HCT116 (cell line): ENCODE data around the gene FLYWCH1. TPM values are rescaled to one million over a fixed set of nuclear protein-coding genes. Genes with fewer than 3 reads are reported as not detected.
A peak's percentile ranks its signal among the peaks of the same experiment; 100 is the strongest.

Source experiments
- ATAC-seq: fragments of 200-7000 bp; cut with Tn5 transposase; 2 replicates; pipeline ENCODE4 v1.9.1; 2020; ENCODE audit warnings: mild to moderate bottlenecking, moderate library complexity
- BruUV-seq: library from RNA; stranded (reverse); fragments of 400-500 nt; replicated peaks from 2 replicates; lab custom pipeline; 2021; lab: Mats Ljungman, UMichigan
- CTCF ChIA-PET: fragments of 300-600 bp; sonication (Branson Sonifier 250); formaldehyde crosslinking; loops from one replicate; lab custom pipeline; 2021; ENCODE audit warnings: antibody characterized with exemption; lab: Charles Lee
- POLR2A ChIA-PET: fragments of 300-600, 350-600 bp; sonication (Branson Sonifier 250); formaldehyde crosslinking; loops from one replicate; lab custom pipeline; 2021; ENCODE audit warnings: antibody characterized with exemption; lab: Charles Lee
- RAD21 ChIA-PET, 2 experiments: fragments of 300-600 bp; sonication (Branson Sonifier 250); formaldehyde crosslinking; loops; one replicate each; lab custom pipeline; 2023; ENCODE audit warnings: low total read pairs in 2 of 2; ENCODE audit not compliant: uncharacterized antibody in 2 of 2, unreplicated experiment in 2 of 2, low non-redundant PET in 1 of 2; lab: Charles Lee
- DNase-seq: peaks from one replicate; pipeline ENCODE4 v3.0.0-alpha.2; 2010; ENCODE audit warnings: low read depth, low spot score
- H2AFZ ChIP-seq: fragments of 200-600 bp; shearing (Covaris generic), sonication (generic); 2 replicates; pipeline ENCODE4 v1.6.1; 2017; ENCODE audit warnings: low read depth, mixed run types, mixed read lengths, antibody characterized with exemption, low read length; ENCODE audit not compliant: poor library complexity, severe bottlenecking
- H3K27ac ChIP-seq: 2 replicates; pipeline ENCODE4 v1.5.1; 2012; ENCODE audit warnings: low read depth, low read length
- H3K27me3 ChIP-seq: fragments of 200-600 bp; sonication (generic); 2 replicates; pipeline ENCODE4 v1.6.1; 2016; ENCODE audit warnings: mixed run types, low read length, mixed read lengths; ENCODE audit not compliant: insufficient read depth
- H3K36me3 ChIP-seq, 2 experiments: fragments of 200-500 bp in 1 of 2; fragments of 200-600 bp in 1 of 2; sonication (Bioruptor generic) in 1 of 2; sonication (generic) in 1 of 2; 2 replicates each; pipeline versions ENCODE4 v1.5.1 to v1.6.1; 2014 to 2016; ENCODE audit warnings: low read length in 2 of 2, inconsistent platforms in 1 of 2, mixed read lengths in 1 of 2, mixed run types in 1 of 2; ENCODE audit not compliant: insufficient read depth in 2 of 2, control insufficient read depth in 1 of 2
- H3K4me1 ChIP-seq, 2 experiments: fragments of 200-600 bp in 1 of 2; sonication (generic) in 1 of 2; 2 replicates each; pipeline versions ENCODE4 v1.5.1 to v1.6.1; 2012 to 2017; ENCODE audit warnings: low read length in 2 of 2, inconsistent platforms in 1 of 2, mild to moderate bottlenecking in 1 of 2, mixed read lengths in 1 of 2, mixed run types in 1 of 2, moderate library complexity in 1 of 2; ENCODE audit not compliant: insufficient read depth in 2 of 2, control insufficient read depth in 1 of 2
- H3K4me2 ChIP-seq: fragments of 200-600 bp; sonication (generic); 2 replicates; pipeline ENCODE4 v1.6.1; 2017; ENCODE audit warnings: mixed run types, low read length, mixed read lengths
- H3K4me3 ChIP-seq, 2 experiments: fragments of 200-600 bp in 1 of 2; sonication (generic) in 1 of 2; replicated peaks in 1 of 2; 2 replicates each; pipeline ENCODE4 v1.5.1; 2011 to 2016; ENCODE audit warnings: low read length in 2 of 2, control low read depth in 1 of 2, low read depth in 1 of 2, mild to moderate bottlenecking in 1 of 2, mixed read lengths in 1 of 2, mixed run types in 1 of 2
- H3K79me2 ChIP-seq: fragments of 200-600 bp; sonication (generic); 2 replicates; pipeline ENCODE4 v1.6.1; 2017; ENCODE audit warnings: mild to moderate bottlenecking, mixed run types, low read length, moderate library complexity, mixed read lengths; ENCODE audit not compliant: insufficient read depth
- H3K9ac ChIP-seq: fragments of 200-600 bp; sonication (generic); 2 replicates; pipeline ENCODE4 v1.6.1; 2016; ENCODE audit warnings: low read length, mixed read lengths
- H3K9me2 ChIP-seq: fragments of 200-600 bp; sonication (generic), shearing (Covaris generic); 2 replicates; pipeline ENCODE4 v1.6.1; 2017; ENCODE audit warnings: mixed run types, mild to moderate bottlenecking, moderate library complexity; ENCODE audit not compliant: insufficient read depth
- H3K9me3 ChIP-seq, 2 experiments: fragments of 200-500 bp in 1 of 2; fragments of 200-600 bp in 1 of 2; sonication (Bioruptor generic) in 1 of 2; sonication (generic) in 1 of 2; 2 replicates each; pipeline ENCODE4 v1.6.1; 2014 to 2017; ENCODE audit warnings: low read length in 2 of 2, mixed read lengths in 2 of 2, inconsistent platforms in 1 of 2, low read depth in 1 of 2, mild to moderate bottlenecking in 1 of 2, mixed run types in 1 of 2, moderate library complexity in 1 of 2; ENCODE audit not compliant: control insufficient read depth in 1 of 2, insufficient read depth in 1 of 2
- H4K20me1 ChIP-seq: fragments of 200-600 bp; sonication (generic), shearing (Covaris generic); 2 replicates; pipeline ENCODE4 v1.6.1; 2017; ENCODE audit warnings: mixed run types, mild to moderate bottlenecking, moderate library complexity; ENCODE audit not compliant: insufficient read depth
- CBX3 ChIP-seq: IDR thresholded peaks from 2 replicates; pipeline ENCODE4 v1.6.1; 2012; ENCODE audit warnings: low read depth
- CEBPB ChIP-seq: IDR thresholded peaks from 2 replicates; pipeline ENCODE4 v1.6.1; 2012; ENCODE audit warnings: low read depth
- ELF1 ChIP-seq: IDR thresholded peaks from 2 replicates; pipeline ENCODE4 v1.6.1; 2012; ENCODE audit warnings: low read depth, borderline replicate concordance
- EZH2 ChIP-seq: fragments of 200-600 bp; sonication (generic); IDR thresholded peaks from 2 replicates; pipeline ENCODE4 v1.6.1; 2017; ENCODE audit warnings: antibody characterized with exemption, mixed run types
- EZH2phosphoT487 ChIP-seq: fragments of 200-600 bp; IDR thresholded peaks from 2 replicates; pipeline ENCODE4 v1.6.1; 2018; ENCODE audit warnings: antibody characterized with exemption, borderline replicate concordance
- FOSL1 ChIP-seq: IDR thresholded peaks from 2 replicates; pipeline ENCODE4 v1.6.1; 2012; ENCODE audit warnings: low read depth
- JUND ChIP-seq: IDR thresholded peaks from 2 replicates; pipeline ENCODE4 v1.6.1; 2012
- RAD21 ChIP-seq: IDR thresholded peaks from 2 replicates; pipeline ENCODE4 v1.6.1; 2012; ENCODE audit warnings: low read depth, mild to moderate bottlenecking
- SP1 ChIP-seq: IDR thresholded peaks from 2 replicates; pipeline ENCODE4 v1.6.1; 2012; ENCODE audit warnings: low read depth
- SRF ChIP-seq: IDR thresholded peaks from 2 replicates; pipeline ENCODE4 v1.6.1; 2012; ENCODE audit warnings: low read depth
- TCF7L2 ChIP-seq: IDR thresholded peaks from 2 replicates; pipeline ENCODE4 v1.7.0; 2011; ENCODE audit warnings: borderline replicate concordance, inconsistent platforms; ENCODE audit not compliant: insufficient read depth, insufficient read length; ENCODE audit errors: extremely low read depth
- YY1 ChIP-seq: IDR thresholded peaks from 2 replicates; pipeline ENCODE4 v1.6.1; 2011; ENCODE audit warnings: low read length, low read depth, moderate library complexity, mild to moderate bottlenecking; ENCODE audit not compliant: insufficient replicate concordance; ENCODE audit errors: extremely low read depth
- ZFX ChIP-seq: fragments of 450-650 bp; IDR thresholded peaks from 2 replicates; pipeline ENCODE4 v1.6.1; 2017
- ZNF274 ChIP-seq: fragments of 200-500 bp; sonication (Bioruptor generic); IDR thresholded peaks from 2 replicates; pipeline ENCODE4 v1.6.1; 2014; ENCODE audit warnings: mild to moderate bottlenecking, low read depth, low read length, inconsistent platforms
- intact Hi-C: fragments of 100-400 bp; cut with micrococcal nuclease; formaldehyde crosslinking; loops from 2 replicates; pipeline ENCODE4 v1.10.0; 2022
- total RNA-seq: library from RNA; stranded (reverse); gene quantifications from one replicate; pipeline ENCODE4 v1.2.1, GENCODE V29; 2021; ENCODE audit not compliant: unreplicated experiment
- TF ChIP-seq, protein P1 (sequence below): IDR thresholded peaks from 2 replicates; pipeline ENCODE4 v1.6.1; 2012
- TF ChIP-seq, protein P2 (sequence below): IDR thresholded peaks from 2 replicates; pipeline ENCODE4 v1.6.1; 2012
- TF ChIP-seq, protein P3 (sequence below): IDR thresholded peaks from 2 replicates; pipeline ENCODE4 v1.6.1; 2011; ENCODE audit warnings: mild to moderate bottlenecking, low read length, moderate library complexity; ENCODE audit not compliant: insufficient replicate concordance; ENCODE audit errors: extremely low read depth

Gene FLYWCH1
- total RNA-seq, 1 experiment from 2014 or later: 66.6 TPM

DNA sequence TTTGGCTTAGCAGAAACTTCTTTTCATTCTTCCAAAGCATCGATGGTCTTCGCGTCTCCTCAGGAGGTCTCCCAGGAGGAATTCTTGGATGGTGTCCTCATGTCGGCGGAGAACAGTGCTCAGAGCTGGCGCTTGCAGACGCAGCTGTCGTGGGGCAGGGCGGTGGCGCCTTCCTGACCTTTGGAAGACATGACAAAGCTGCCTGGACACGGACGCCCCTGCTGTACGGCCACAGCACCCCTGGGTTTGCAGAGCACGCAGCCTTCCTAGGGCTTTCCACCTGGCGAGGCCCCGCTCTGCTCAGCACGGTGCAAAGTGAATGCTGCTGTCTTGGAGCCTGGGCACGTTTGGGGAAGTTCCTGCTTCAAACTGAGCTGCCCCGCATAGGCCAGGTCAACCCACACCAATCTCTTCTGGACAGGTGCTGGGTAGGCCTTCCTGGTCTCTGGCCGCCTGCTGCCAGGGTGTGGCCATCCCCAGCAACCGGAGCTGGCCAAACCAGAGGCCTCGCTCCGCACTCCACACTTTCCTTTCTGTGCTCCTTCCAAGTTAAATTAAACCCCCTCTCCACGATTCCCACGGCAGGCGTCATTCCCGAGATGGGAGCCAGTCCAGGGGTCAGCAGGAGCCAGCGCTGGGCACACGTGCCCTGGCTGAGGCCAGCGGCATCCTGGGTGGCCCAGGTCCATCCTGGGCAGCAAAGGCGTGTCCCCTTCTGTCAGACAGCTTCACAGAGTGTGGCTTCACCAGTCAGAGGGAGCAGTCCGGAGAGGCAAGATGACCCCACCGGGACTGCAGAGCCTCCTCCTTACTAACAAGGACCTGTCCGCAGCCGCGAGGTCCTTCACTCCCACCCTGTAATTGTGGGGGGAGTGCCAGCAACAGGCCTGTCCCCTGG lies 37.3 kb downstream of the FLYWCH1 start:
- TSS peak; percentile 63 for BruUV-seq
- ChIA-PET CTCF (no interaction called here), POLR2A (no interaction called here)

DNA sequence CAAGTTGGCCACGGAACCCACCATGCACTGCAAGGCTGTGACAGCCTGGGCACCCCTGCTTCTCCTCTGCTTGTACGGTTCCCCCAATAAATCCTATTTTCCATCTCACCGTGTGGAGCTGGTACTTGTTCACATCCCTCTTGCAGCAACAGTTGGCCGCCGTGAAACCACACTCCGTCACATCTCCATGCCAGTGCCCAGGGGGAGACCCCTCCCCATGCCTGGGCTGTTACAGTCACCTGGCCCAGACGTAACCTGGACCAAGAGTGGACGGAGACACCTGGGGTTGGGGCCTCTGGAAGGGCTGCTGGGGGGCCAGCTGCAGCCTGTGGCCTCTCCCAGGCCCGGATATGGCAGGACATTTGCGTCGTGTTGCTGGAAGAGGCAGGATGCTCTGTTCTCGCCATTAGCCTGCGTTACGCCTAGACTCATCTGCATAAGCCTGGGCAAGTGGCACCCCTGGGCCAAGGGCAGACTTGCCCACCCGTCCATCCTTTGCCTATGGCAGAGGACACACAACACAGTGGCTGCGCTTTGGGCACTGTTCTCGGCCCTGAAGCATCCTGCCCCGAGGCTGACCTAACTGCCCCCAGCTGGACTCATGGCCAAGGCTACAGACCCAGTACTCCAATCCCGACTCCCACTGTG lies 38.1 kb downstream of the FLYWCH1 start:
- Histone ChIP-seq H3K9ac (no peak overlapping the region), H3K9me3 (no peaks in the 10 kb centered on the region), H3K79me2 (no peaks in the 10 kb centered on the region), H3K9me2 (no peaks in the 10 kb centered on the region), H2AFZ (no peak overlapping the region), H3K4me1 (no peaks in the 10 kb centered on the region), H3K27ac (no peak overlapping the region), H3K27me3 (no peaks in the 10 kb centered on the region), H4K20me1 (no peaks in the 10 kb centered on the region), H3K4me3 (no peak overlapping the region), H3K36me3 (peaks cover 0 to 4% of the 10 kb centered on the region in 2 experiments; a peak in 1 of 4 replicates), H3K4me2 (no peak overlapping the region)
- POLR2A ChIA-PET: no interaction called here
- ATAC-seq (no peak), DNase-seq (no peak)
- intact Hi-C loops: no loop called here
- TF ChIP-seq SP1: no peak
- no peak for TF ChIP-seq TCF7L2
- TF ChIP-seq ZFX: no peak
- no peak for TF ChIP-seq CBX3
- no peak for TF ChIP-seq RAD21
- no peak for TF ChIP-seq ELF1
- TF ChIP-seq EZH2: no peak
- TF ChIP-seq SRF: no peak
- TF ChIP-seq, protein P1, sequence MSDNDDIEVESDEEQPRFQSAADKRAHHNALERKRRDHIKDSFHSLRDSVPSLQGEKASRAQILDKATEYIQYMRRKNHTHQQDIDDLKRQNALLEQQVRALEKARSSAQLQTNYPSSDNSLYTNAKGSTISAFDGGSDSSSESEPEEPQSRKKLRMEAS: no peak
- no peak for TF ChIP-seq EZH2phosphoT487
- no peak for TF ChIP-seq FOSL1
- no peak for TF ChIP-seq JUND
- TF ChIP-seq, protein P2, sequence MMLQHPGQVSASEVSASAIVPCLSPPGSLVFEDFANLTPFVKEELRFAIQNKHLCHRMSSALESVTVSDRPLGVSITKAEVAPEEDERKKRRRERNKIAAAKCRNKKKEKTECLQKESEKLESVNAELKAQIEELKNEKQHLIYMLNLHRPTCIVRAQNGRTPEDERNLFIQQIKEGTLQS: no peak
- TF ChIP-seq, protein P3, sequence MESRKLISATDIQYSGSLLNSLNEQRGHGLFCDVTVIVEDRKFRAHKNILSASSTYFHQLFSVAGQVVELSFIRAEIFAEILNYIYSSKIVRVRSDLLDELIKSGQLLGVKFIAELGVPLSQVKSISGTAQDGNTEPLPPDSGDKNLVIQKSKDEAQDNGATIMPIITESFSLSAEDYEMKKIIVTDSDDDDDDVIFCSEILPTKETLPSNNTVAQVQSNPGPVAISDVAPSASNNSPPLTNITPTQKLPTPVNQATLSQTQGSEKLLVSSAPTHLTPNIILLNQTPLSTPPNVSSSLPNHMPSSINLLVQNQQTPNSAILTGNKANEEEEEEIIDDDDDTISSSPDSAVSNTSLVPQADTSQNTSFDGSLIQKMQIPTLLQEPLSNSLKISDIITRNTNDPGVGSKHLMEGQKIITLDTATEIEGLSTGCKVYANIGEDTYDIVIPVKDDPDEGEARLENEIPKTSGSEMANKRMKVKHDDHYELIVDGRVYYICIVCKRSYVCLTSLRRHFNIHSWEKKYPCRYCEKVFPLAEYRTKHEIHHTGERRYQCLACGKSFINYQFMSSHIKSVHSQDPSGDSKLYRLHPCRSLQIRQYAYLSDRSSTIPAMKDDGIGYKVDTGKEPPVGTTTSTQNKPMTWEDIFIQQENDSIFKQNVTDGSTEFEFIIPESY: no peak
- CTCF ChIA-PET: no interaction called here
- RAD21 ChIA-PET: no interaction called here
- no TSS peak for BruUV-seq

More for the DNA sequence above, 37.3 kb downstream of the FLYWCH1 start:
- no peak overlapping the region for H2AFZ ChIP-seq
- no peak for TF ChIP-seq CEBPB
- no peak for TF ChIP-seq ZNF274
- TF ChIP-seq SP1: no peak
- no peak for TF ChIP-seq YY1
- TF ChIP-seq, protein P2: no peak
- no peak for TF ChIP-seq FOSL1
- RAD21 ChIA-PET: no interaction called here
- DNase-seq (no peak), ATAC-seq (no peak)
- no peaks in the 10 kb centered on the region for H3K79me2 ChIP-seq
- H3K9ac ChIP-seq: no peak overlapping the region
- no peaks in the 10 kb centered on the region for H3K9me3 ChIP-seq
- H3K36me3 ChIP-seq: peaks cover 0 to 4% of the 10 kb centered on the region in 2 experiments; a peak in 2 of 4 replicates
- intact Hi-C loops: no loop called here
- no peak overlapping the region for H3K27ac ChIP-seq
- no peak overlapping the region for H3K4me3 ChIP-seq
- H3K4me2 ChIP-seq: no peak overlapping the region
- no peaks in the 10 kb centered on the region for H4K20me1 ChIP-seq
- H3K27me3 ChIP-seq: no peaks in the 10 kb centered on the region
- no peaks in the 10 kb centered on the region for H3K4me1 ChIP-seq
- no peaks in the 10 kb centered on the region for H3K9me2 ChIP-seq
